ENCODE measurements around the gene NEDD4L.
A peak's percentile ranks its signal among the peaks of the same experiment; 100 is the strongest.

The NEDD4L gene

GRCh38 chr18:58172031-58172430 is 128.0 kb downstream of the NEDD4L start:
- DNase-seq (ENCODE audit: extremely low spot score, insufficient read length, low read depth) (no peak), FAIRE-seq (no peak)

- DNase-seq (ENCODE audit: extremely low spot score, insufficient read length, low read depth) = no peak
- no peak for FAIRE-seq
Observed at GRCh38 chr18:58174285-58174684, 130.3 kb downstream of the NEDD4L start.

- FAIRE-seq (no peak), DNase-seq (ENCODE audit: extremely low spot score, insufficient read length, low read depth) (no peak)
Observed at GRCh38 chr18:58175122-58175785, 131.2 kb downstream of the NEDD4L start.

GRCh38 chr18:58175786-58176176 is 131.8 kb downstream of the NEDD4L start:
- FAIRE-seq = no peak

GRCh38 chr18:58177004-58177717 is 133.1 kb downstream of the NEDD4L start:
- no peak for DNase-seq (ENCODE audit: extremely low spot score, insufficient read length, low read depth)
- no peak for FAIRE-seq

More at GRCh38 chr18:58175786-58176176, 131.8 kb downstream of the NEDD4L start:
- no peak for DNase-seq (ENCODE audit: extremely low spot score, insufficient read length, low read depth)

- DNase-seq (ENCODE audit: extremely low spot score, insufficient read length, low read depth) = no peak
- FAIRE-seq = no peak
Observed at GRCh38 chr18:58177896-58178470, 134.0 kb downstream of the NEDD4L start.

- DNase-seq (ENCODE audit: extremely low spot score, insufficient read length, low read depth) = no peak
- FAIRE-seq = no peak
Observed at GRCh38 chr18:58178511-58178910, 134.5 kb downstream of the NEDD4L start.

- FAIRE-seq = no peak
Observed at GRCh38 chr18:58180172-58180571, 136.1 kb downstream of the NEDD4L start.

GRCh38 chr18:58180738-58181353 is 136.8 kb downstream of the NEDD4L start:
- FAIRE-seq = peak; percentile 83
- peak; percentile 46 for DNase-seq (ENCODE audit: extremely low spot score, insufficient read length, low read depth)

More at GRCh38 chr18:58180172-58180571, 136.1 kb downstream of the NEDD4L start:
- no peak for DNase-seq (ENCODE audit: extremely low spot score, insufficient read length, low read depth)

GRCh38 chr18:58181988-58182387 is 138.0 kb downstream of the NEDD4L start:
- FAIRE-seq = no peak
- no peak for DNase-seq (ENCODE audit: extremely low spot score, insufficient read length, low read depth)

- DNase-seq (ENCODE audit: extremely low spot score, insufficient read length, low read depth) = no peak
Observed at GRCh38 chr18:58183226-58183625, 139.2 kb downstream of the NEDD4L start.

GRCh38 chr18:58186258-58186948 is 142.4 kb downstream of the NEDD4L start:
- no peak for FAIRE-seq
- DNase-seq (ENCODE audit: extremely low spot score, insufficient read length, low read depth) = no peak

More at GRCh38 chr18:58183226-58183625, 139.2 kb downstream of the NEDD4L start:
- FAIRE-seq = no peak

GRCh38 chr18:58187674-58188073 is 143.6 kb downstream of the NEDD4L start:
- FAIRE-seq (no peak), DNase-seq (ENCODE audit: extremely low spot score, insufficient read length, low read depth) (no peak)

GRCh38 chr18:58188996-58189395 is 145.0 kb downstream of the NEDD4L start:
- FAIRE-seq = no peak
- no peak for DNase-seq (ENCODE audit: extremely low spot score, insufficient read length, low read depth)

GRCh38 chr18:58190842-58191530 is 147.0 kb downstream of the NEDD4L start:
- no peak for DNase-seq (ENCODE audit: extremely low spot score, insufficient read length, low read depth)
- FAIRE-seq = no peak

GRCh38 chr18:58191626-58192025 is 147.6 kb downstream of the NEDD4L start:
- no peak for FAIRE-seq
- no peak for DNase-seq (ENCODE audit: extremely low spot score, insufficient read length, low read depth)

GRCh38 chr18:58192519-58192918 is 148.5 kb downstream of the NEDD4L start:
- no peak for FAIRE-seq
- DNase-seq (ENCODE audit: extremely low spot score, insufficient read length, low read depth) = no peak

GRCh38 chr18:58194028-58194427 is 150.0 kb downstream of the NEDD4L start:
- DNase-seq (ENCODE audit: extremely low spot score, insufficient read length, low read depth) (no peak), FAIRE-seq (no peak)

- no peak for DNase-seq (ENCODE audit: extremely low spot score, insufficient read length, low read depth)
- peak; percentile 69 for FAIRE-seq
Observed at GRCh38 chr18:58195278-58195765, 151.3 kb downstream of the NEDD4L start.
